Dendritic cell treated with granulocyte-macrophage colony-stimulating factor and Interleukin-4, amounts not matched to agents 40 ng/mL and 50 ng/mL, for 4 days (primary cell): ENCODE measurements around the gene RPL15.

Source experiments
- H3K27ac Mint-ChIP-seq: one replicate; pipeline ENCODE4 v1.8.0; 2022; ENCODE audit warnings: mild to moderate bottlenecking, mixed read lengths
- H3K27me3 Mint-ChIP-seq: one replicate; pipeline ENCODE4 v1.8.0; 2022; ENCODE audit warnings: mild to moderate bottlenecking, mixed read lengths
- H3K36me3 Mint-ChIP-seq: one replicate; pipeline ENCODE4 v1.8.0; 2022; ENCODE audit warnings: low read depth, mixed read lengths
- H3K4me1 Mint-ChIP-seq: one replicate; pipeline ENCODE4 v1.8.0; 2022; ENCODE audit warnings: low read depth, mixed read lengths
- H3K4me3 Mint-ChIP-seq: one replicate; pipeline ENCODE4 v1.8.0; 2022; ENCODE audit warnings: mild to moderate bottlenecking, moderate library complexity, mixed read lengths
- H3K9me3 Mint-ChIP-seq: one replicate; pipeline ENCODE4 v1.8.0; 2022; ENCODE audit warnings: mixed read lengths
- intact Hi-C: fragments of 100-400 bp; cut with micrococcal nuclease; formaldehyde crosslinking; loops from one replicate; pipeline ENCODE4 v1.15.0; 2022

Gene RPL15

GRCh38 chr3:23945913-23946687 is 29.2 kb downstream of the RPL15 start:
- Mint-ChIP-seq H3K4me1 (peaks cover 37% of the 10 kb centered on the region), H3K4me3 (peak overlapping the region; percentile 96), H3K27ac (peak overlapping the region; percentile 85), H3K27me3 (peaks cover 29% of the 10 kb centered on the region), H3K36me3 (peaks cover 22% of the 10 kb centered on the region), H3K9me3 (no peaks in the 10 kb centered on the region)
- intact Hi-C loops: loop anchor here (1.0 kb wide), 1 partner anchor 29 kb away; the partner anchor contains the start of gene RPL15

GRCh38 chr3:23948761-23949160 is 31.8 kb downstream of the RPL15 start:
- H3K9me3 Mint-ChIP-seq: no peaks in the 10 kb centered on the region
- H3K27me3 Mint-ChIP-seq: peaks cover 12% of the 10 kb centered on the region
- H3K36me3 Mint-ChIP-seq: peaks cover 22% of the 10 kb centered on the region
- no peak overlapping the region for H3K4me3 Mint-ChIP-seq
- H3K27ac Mint-ChIP-seq: no peak overlapping the region
- H3K4me1 Mint-ChIP-seq: peaks cover 39% of the 10 kb centered on the region
- intact Hi-C loops: no loop called here

GRCh38 chr3:23949784-23950183 is 32.9 kb downstream of the RPL15 start:
- peaks cover 29% of the 10 kb centered on the region for H3K4me1 Mint-ChIP-seq
- peaks cover 3% of the 10 kb centered on the region for H3K27me3 Mint-ChIP-seq
- H3K9me3 Mint-ChIP-seq: no peaks in the 10 kb centered on the region

DNA sequence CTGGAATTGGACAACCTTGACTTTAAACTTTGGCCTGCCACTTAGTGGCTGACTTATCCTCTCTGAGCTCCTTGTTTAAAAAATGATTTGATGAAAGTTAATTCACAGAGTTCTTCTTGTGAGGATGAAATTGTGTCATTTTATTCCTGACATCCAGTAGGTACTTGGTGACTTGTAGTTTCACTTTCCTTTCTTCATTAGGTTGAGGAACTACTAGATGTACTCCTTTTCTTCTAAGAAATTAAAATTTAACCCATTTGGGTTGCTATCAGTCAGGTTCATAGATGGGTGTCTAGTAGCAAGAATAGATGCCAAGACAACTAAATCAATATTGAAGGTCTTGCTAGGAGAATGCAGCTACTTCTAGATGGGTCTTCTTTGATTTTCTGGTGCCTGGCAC is 33.4 kb downstream of the RPL15 start:
- peaks cover 26% of the 10 kb centered on the region for H3K36me3 Mint-ChIP-seq
- no peak overlapping the region for H3K27ac Mint-ChIP-seq
- H3K9me3 Mint-ChIP-seq: no peaks in the 10 kb centered on the region
- no peak overlapping the region for H3K4me3 Mint-ChIP-seq
- intact Hi-C loops: no loop called here
- peaks cover 2% of the 10 kb centered on the region for H3K27me3 Mint-ChIP-seq
- peaks cover 28% of the 10 kb centered on the region for H3K4me1 Mint-ChIP-seq

More at GRCh38 chr3:23949784-23950183, 32.9 kb downstream of the RPL15 start:
- Mint-ChIP-seq H3K27ac (no peak overlapping the region), H3K4me3 (no peak overlapping the region), H3K36me3 (peaks cover 25% of the 10 kb centered on the region)
- intact Hi-C loops: no loop called here

GRCh38 chr3:23952646-23953045 is 35.7 kb downstream of the RPL15 start:
- intact Hi-C loops: no loop called here
- H3K36me3 Mint-ChIP-seq: peaks cover 39% of the 10 kb centered on the region
- peaks cover 21% of the 10 kb centered on the region for H3K4me1 Mint-ChIP-seq
- H3K4me3 Mint-ChIP-seq: no peak overlapping the region
- no peaks in the 10 kb centered on the region for H3K27me3 Mint-ChIP-seq
- no peaks in the 10 kb centered on the region for H3K9me3 Mint-ChIP-seq
- H3K27ac Mint-ChIP-seq: no peak overlapping the region

GRCh38 chr3:23953523-23953922 is 36.6 kb downstream of the RPL15 start:
- H3K9me3 Mint-ChIP-seq: no peaks in the 10 kb centered on the region
- intact Hi-C loops: no loop called here
- H3K4me1 Mint-ChIP-seq: peaks cover 21% of the 10 kb centered on the region
- no peaks in the 10 kb centered on the region for H3K27me3 Mint-ChIP-seq
- H3K27ac Mint-ChIP-seq: no peak overlapping the region
- no peak overlapping the region for H3K4me3 Mint-ChIP-seq
- H3K36me3 Mint-ChIP-seq: peaks cover 38% of the 10 kb centered on the region

- Mint-ChIP-seq H3K27me3 (no peaks in the 10 kb centered on the region), H3K4me3 (no peak overlapping the region), H3K36me3 (peaks cover 43% of the 10 kb centered on the region), H3K27ac (no peak overlapping the region), H3K4me1 (peaks cover 21% of the 10 kb centered on the region), H3K9me3 (no peaks in the 10 kb centered on the region)
- intact Hi-C loops: no loop called here
Observed at GRCh38 chr3:23954144-23954543, 37.2 kb downstream of the RPL15 start.

- Mint-ChIP-seq H3K36me3 (peaks cover 68% of the 10 kb centered on the region), H3K27ac (no peak overlapping the region), H3K4me1 (peaks cover 6% of the 10 kb centered on the region), H3K9me3 (no peaks in the 10 kb centered on the region), H3K4me3 (no peak overlapping the region), H3K27me3 (no peaks in the 10 kb centered on the region)
- intact Hi-C loops: no loop called here
Observed at GRCh38 chr3:23956701-23957100, 39.8 kb downstream of the RPL15 start.

- no peaks in the 10 kb centered on the region for H3K9me3 Mint-ChIP-seq
- intact Hi-C loops: no loop called here
- peaks cover 93% of the 10 kb centered on the region for H3K36me3 Mint-ChIP-seq
- H3K4me3 Mint-ChIP-seq: no peak overlapping the region
- no peak overlapping the region for H3K27ac Mint-ChIP-seq
- H3K27me3 Mint-ChIP-seq: no peaks in the 10 kb centered on the region
- H3K4me1 Mint-ChIP-seq: no peaks in the 10 kb centered on the region
Observed at GRCh38 chr3:23959135-23959900, 42.4 kb downstream of the RPL15 start.

GRCh38 chr3:23960649-23961048 is 43.7 kb downstream of the RPL15 start:
- intact Hi-C loops: no loop called here
- peaks cover 93% of the 10 kb centered on the region for H3K36me3 Mint-ChIP-seq
- H3K27ac Mint-ChIP-seq: no peak overlapping the region
- H3K9me3 Mint-ChIP-seq: no peaks in the 10 kb centered on the region
- H3K4me1 Mint-ChIP-seq: no peaks in the 10 kb centered on the region
- H3K27me3 Mint-ChIP-seq: no peaks in the 10 kb centered on the region
- no peak overlapping the region for H3K4me3 Mint-ChIP-seq

DNA sequence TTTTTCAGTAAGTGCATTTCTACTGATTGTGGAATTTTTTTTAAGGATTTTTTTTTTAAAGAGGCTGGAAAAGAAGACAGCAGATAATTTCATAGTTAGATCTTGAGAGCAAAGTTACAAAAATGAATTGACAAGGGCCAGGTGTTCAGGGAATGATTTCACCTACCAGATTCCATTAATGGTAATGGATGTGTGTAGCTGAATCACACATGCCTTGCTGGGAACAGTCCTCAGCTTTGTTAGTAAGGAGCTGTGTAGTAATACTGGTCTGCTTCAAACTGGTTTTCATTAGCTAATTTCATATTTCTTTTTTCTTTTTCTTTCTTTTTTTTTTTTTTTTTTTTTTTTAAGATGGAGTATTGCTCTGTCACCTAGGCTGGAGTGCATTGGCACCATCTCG is 44.1 kb downstream of the RPL15 start:
- intact Hi-C loops: no loop called here
- peaks cover 93% of the 10 kb centered on the region for H3K36me3 Mint-ChIP-seq
- H3K27me3 Mint-ChIP-seq: no peaks in the 10 kb centered on the region
- no peak overlapping the region for H3K27ac Mint-ChIP-seq
- H3K4me1 Mint-ChIP-seq: no peaks in the 10 kb centered on the region
- no peaks in the 10 kb centered on the region for H3K9me3 Mint-ChIP-seq
- H3K4me3 Mint-ChIP-seq: no peak overlapping the region

- Mint-ChIP-seq H3K36me3 (peaks cover 93% of the 10 kb centered on the region), H3K27me3 (no peaks in the 10 kb centered on the region), H3K4me1 (no peaks in the 10 kb centered on the region)
Observed at GRCh38 chr3:23961913-23962312, 45.0 kb downstream of the RPL15 start.

DNA sequence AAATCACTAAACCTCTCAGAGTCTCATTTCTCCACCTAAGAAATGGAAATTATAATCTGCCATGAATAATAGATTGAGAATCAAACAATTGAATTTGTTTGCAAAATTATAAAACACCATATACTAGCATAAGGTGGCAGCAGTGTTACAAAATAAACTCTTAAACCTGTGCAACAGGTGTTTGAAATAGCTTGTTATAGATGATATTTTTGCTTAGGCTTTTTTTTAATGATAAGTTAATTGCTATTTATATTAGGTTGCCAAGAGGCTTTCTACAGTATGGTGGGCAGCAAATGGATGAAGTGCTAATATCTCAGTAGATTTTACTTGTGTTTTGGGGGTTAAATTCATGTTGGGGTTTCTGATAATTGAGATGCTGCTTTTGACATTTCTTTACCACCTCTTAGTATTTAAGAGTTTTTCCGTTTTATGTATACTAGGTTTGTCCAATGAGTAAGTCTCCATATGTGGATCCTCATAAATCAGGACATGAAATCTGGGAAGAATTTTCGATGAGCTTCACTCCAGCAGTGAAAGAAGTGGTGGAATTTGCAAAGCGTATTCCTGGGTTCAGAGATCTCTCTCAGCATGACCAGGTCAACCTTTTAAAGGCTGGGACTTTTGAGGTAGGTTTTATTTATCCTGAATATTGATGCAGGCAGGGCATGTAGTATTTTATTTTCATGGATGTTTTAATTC is 47.8 kb downstream of the RPL15 start:
- intact Hi-C loops: no loop called here

More at GRCh38 chr3:23961913-23962312, 45.0 kb downstream of the RPL15 start:
- Mint-ChIP-seq H3K27ac (no peak overlapping the region), H3K9me3 (no peaks in the 10 kb centered on the region), H3K4me3 (no peak overlapping the region)
- intact Hi-C loops: no loop called here

GRCh38 chr3:23966328-23966727 is 49.4 kb downstream of the RPL15 start:
- Mint-ChIP-seq H3K27me3 (no peaks in the 10 kb centered on the region), H3K27ac (no peak overlapping the region), H3K9me3 (no peaks in the 10 kb centered on the region), H3K4me1 (no peaks in the 10 kb centered on the region), H3K36me3 (peaks cover 93% of the 10 kb centered on the region), H3K4me3 (no peak overlapping the region)
- intact Hi-C loops: no loop called here

More for the DNA sequence above, 47.8 kb downstream of the RPL15 start:
- Mint-ChIP-seq H3K9me3 (no peaks in the 10 kb centered on the region), H3K27me3 (no peaks in the 10 kb centered on the region), H3K4me1 (no peaks in the 10 kb centered on the region), H3K27ac (no peak overlapping the region), H3K36me3 (peaks cover 93% of the 10 kb centered on the region), H3K4me3 (no peak overlapping the region)
